GM23338 (cell line): ENCODE data around the gene MCFD2. TPM values are rescaled to one million over a fixed set of nuclear protein-coding genes. Genes with fewer than 3 reads are reported as not detected.

Experiments used
- ATAC-seq: fragments of 200-7000 bp; cut with Tn5 transposase; 3 replicates; pipeline ENCODE4 v1.9.1; 2020
- DNase-seq: peaks from one replicate; pipeline ENCODE4 v3.0.0-alpha.2; 2015; ENCODE audit warnings: low spot score
- H2AFZ ChIP-seq: fragments of 200-600 bp; sonication (generic); 2 replicates; pipeline ENCODE4 v1.8.0; 2016; ENCODE audit warnings: antibody characterized with exemption, mild to moderate bottlenecking, moderate library complexity
- H3F3A ChIP-seq: fragments of 200-600 bp; sonication (generic); replicated peaks from 2 replicates; pipeline ENCODE4 v1.8.0; 2017; ENCODE audit warnings: antibody characterized with exemption, mixed run types, low read depth
- H3K27ac ChIP-seq: fragments of 200-600 bp; sonication (generic); 2 replicates; pipeline ENCODE4 v1.6.1; 2016; ENCODE audit warnings: low read depth
- H3K27me3 ChIP-seq: fragments of 200-600 bp; sonication (generic); 2 replicates; pipeline ENCODE4 v1.8.0; 2016; ENCODE audit warnings: mild to moderate bottlenecking, mixed run types, moderate library complexity; ENCODE audit not compliant: insufficient read depth
- H3K36me3 ChIP-seq: fragments of 200-600 bp; sonication (generic); 2 replicates; pipeline ENCODE4 v1.8.0; 2016; ENCODE audit warnings: mild to moderate bottlenecking; ENCODE audit not compliant: insufficient read depth
- H3K4me1 ChIP-seq: fragments of 200-600 bp; sonication (generic); 2 replicates; pipeline ENCODE4 v1.8.0; 2016; ENCODE audit warnings: mild to moderate bottlenecking, moderate library complexity; ENCODE audit not compliant: insufficient read depth
- H3K4me2 ChIP-seq: fragments of 200-600 bp; sonication (generic); 2 replicates; pipeline ENCODE4 v1.7.1; 2017; ENCODE audit warnings: mixed run types
- H3K4me3 ChIP-seq: fragments of 200-600 bp; sonication (generic); 2 replicates; pipeline ENCODE4 v1.6.1; 2016; ENCODE audit warnings: mixed run types
- H3K79me2 ChIP-seq: fragments of 200-600 bp; sonication (generic); replicated peaks from 2 replicates; pipeline ENCODE4 v1.8.0; 2017; ENCODE audit warnings: mild to moderate bottlenecking; ENCODE audit not compliant: insufficient read depth
- H3K9me2 ChIP-seq: fragments of 200-600 bp; sonication (generic); 2 replicates; pipeline ENCODE4 v1.8.0; 2017; ENCODE audit not compliant: insufficient read depth
- H4K20me1 ChIP-seq: fragments of 200-600 bp; sonication (generic); replicated peaks from 2 replicates; pipeline ENCODE4 v1.8.0; 2017; ENCODE audit warnings: mild to moderate bottlenecking; ENCODE audit not compliant: insufficient read depth
- H3K27ac Mint-ChIP-seq: 2 replicates; pipeline ENCODE4 v1.8.0; 2020; ENCODE audit warnings: inconsistent platforms, mild to moderate bottlenecking, moderate library complexity, mixed read lengths
- H3K27me3 Mint-ChIP-seq: 3 replicates; pipeline ENCODE4 v1.8.0; 2022; ENCODE audit warnings: low read depth, mild to moderate bottlenecking, moderate library complexity, mixed read lengths, inconsistent platforms; ENCODE audit not compliant: insufficient read depth, poor library complexity
- H3K36me3 Mint-ChIP-seq: 3 replicates; pipeline ENCODE4 v1.8.0; 2021; ENCODE audit warnings: low read depth, mild to moderate bottlenecking, inconsistent platforms, moderate library complexity, mixed read lengths
- H3K4me1 Mint-ChIP-seq: 3 replicates; pipeline ENCODE4 v1.8.0; 2020; ENCODE audit warnings: mild to moderate bottlenecking, inconsistent platforms, mixed read lengths
- H3K4me3 Mint-ChIP-seq: 3 replicates; pipeline ENCODE4 v1.8.0; 2021; ENCODE audit warnings: moderate library complexity, mild to moderate bottlenecking, inconsistent platforms, mixed read lengths
- H3K9me3 Mint-ChIP-seq: 3 replicates; pipeline ENCODE4 v1.8.0; 2020; ENCODE audit warnings: moderate library complexity, mild to moderate bottlenecking, inconsistent platforms, mixed read lengths
- CREB1 ChIP-seq: fragments of 250-450 bp; sonication (Bioruptor Pico); IDR thresholded peaks from 2 replicates; pipeline ENCODE4 v1.5.0; 2020; ENCODE audit warnings: low read depth, mild to moderate bottlenecking, moderate library complexity
- EZH2 ChIP-seq: fragments of 200-600 bp; sonication (generic); IDR thresholded peaks from one replicate; pipeline ENCODE4 v1.8.0; 2017; ENCODE audit warnings: antibody characterized with exemption, mild to moderate bottlenecking, low read depth; ENCODE audit not compliant: unreplicated experiment
- EZH2phosphoT487 ChIP-seq: fragments of 200-600 bp; sonication (generic); IDR thresholded peaks from one replicate; pipeline ENCODE4 v1.8.1; 2018; ENCODE audit warnings: antibody characterized with exemption; ENCODE audit not compliant: unreplicated experiment
- JUNB ChIP-seq: IDR thresholded peaks from one replicate; pipeline ENCODE4 v1.6.1; 2016; ENCODE audit warnings: antibody characterized with exemption; ENCODE audit not compliant: unreplicated experiment
- NANOG ChIP-seq: IDR thresholded peaks from 2 replicates; pipeline ENCODE4 v1.6.1; 2016; ENCODE audit warnings: antibody characterized with exemption, borderline replicate concordance
- POLR2AphosphoS5 ChIP-seq: IDR thresholded peaks from 2 replicates; pipeline ENCODE4 v1.6.1; 2016; ENCODE audit warnings: antibody characterized with exemption, low read depth
- STAT1 ChIP-seq: IDR thresholded peaks from one replicate; pipeline ENCODE4 v1.6.1; 2016; ENCODE audit warnings: antibody characterized with exemption; ENCODE audit not compliant: unreplicated experiment
- ZNF114 ChIP-seq: fragments of 250-450 bp; sonication (Bioruptor Pico); IDR thresholded peaks from 2 replicates; pipeline ENCODE4 v1.5.0; 2020; ENCODE audit warnings: mild to moderate bottlenecking, moderate library complexity
- ZNF331 ChIP-seq: fragments of 250-450 bp; sonication (Bioruptor Pico); IDR thresholded peaks from 2 replicates; pipeline ENCODE4 v1.5.0; 2020; ENCODE audit warnings: low read depth, mild to moderate bottlenecking, moderate library complexity
- long read RNA-seq: library from polyadenylated mRNA; unstranded; transcript quantifications from one replicate; pipeline ENCODE4 v2.0.0, GENCODE V29; 2020; ENCODE audit not compliant: unreplicated experiment
- polyA plus RNA-seq: library from polyadenylated mRNA; unstranded; fragments of >200 nt; fragmentation: Nextera tagmentation; extraction: Ambion mirVana; gene quantifications from 2 replicates; pipeline ENCODE4 v1.2.1, GENCODE V29; 2016
- total RNA-seq: library from RNA; depleted of rRNA; stranded (reverse); fragments of >200 nt; shearing (Covaris generic); gene quantifications from 2 replicates; pipeline ENCODE4 v1.2.3, GENCODE V29; 2014; rRNA removed
- TF ChIP-seq, protein P1 (sequence below): IDR thresholded peaks from one replicate; pipeline ENCODE4 v1.6.1; 2018; ENCODE audit warnings: antibody characterized with exemption; ENCODE audit not compliant: unreplicated experiment
- TF ChIP-seq, protein P2 (sequence below), 2 experiments: fragments of 200-600 bp in 1 of 2; sonication (generic) in 1 of 2; conservative IDR thresholded peaks; 2 replicates each; pipeline versions ENCODE4 v1.5.1 to v1.6.1; 2016 to 2017; ENCODE audit warnings: antibody characterized with exemption in 2 of 2, low read depth in 2 of 2, mild to moderate bottlenecking in 2 of 2, moderate library complexity in 1 of 2
- TF ChIP-seq, protein P3 (sequence below): IDR thresholded peaks from 2 replicates; pipeline ENCODE4 v1.6.1; 2016; ENCODE audit warnings: antibody characterized with exemption

Gene MCFD2
- 55.1 and 62.0 TPM in 2 replicates for total RNA-seq
- 91.9 and 97.5 TPM in 2 replicates for polyA plus RNA-seq
- long read RNA-seq, full-length matches to known transcripts, result 10 of 11 reads
- long read RNA-seq, partial matches to known transcripts, result 0 of 11 reads
- long read RNA-seq, other reads (novel, unspliced or antisense), result 1 of 11 reads

DNA sequence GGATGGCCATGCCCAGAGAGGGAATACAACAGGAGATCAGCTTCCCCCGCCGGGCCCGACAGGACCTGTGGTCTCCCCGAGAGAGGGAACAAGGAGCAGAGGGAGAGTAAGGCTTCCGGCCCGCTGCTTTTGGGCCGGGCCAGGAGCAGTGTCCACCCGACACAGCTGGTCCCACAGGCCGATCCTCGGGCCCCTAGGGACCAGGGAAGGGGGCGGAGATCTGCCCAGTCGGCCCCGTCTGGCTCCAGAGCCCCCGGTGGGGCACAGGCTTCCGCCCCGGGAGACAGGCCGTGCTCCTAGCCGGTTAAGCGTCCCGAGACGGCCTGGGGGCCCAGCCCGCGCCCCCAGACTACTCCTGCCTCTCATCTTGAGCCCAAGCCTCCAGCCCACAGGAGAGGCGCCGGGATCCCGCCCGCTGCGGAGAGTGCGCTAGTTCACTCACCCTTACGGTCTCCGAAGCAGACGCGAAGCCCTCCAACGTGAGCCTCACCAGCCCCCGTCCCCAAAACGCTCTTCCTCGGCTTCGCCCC is at the start of gene MCFD2:
Gene MCFD2, minus strand, starts transcription at position 526 of the 530 bp plus-strand sequence. CDS start 6,635 bp downstream, outside the sequence.
- H3K4me1 Mint-ChIP-seq, result peaks cover 31% of the 10 kb centered on the region
- H3K36me3 ChIP-seq, result no peaks in the 10 kb centered on the region
- peaks cover 4% of the 10 kb centered on the region; the same call in 1 of the 2 replicates for H3F3A ChIP-seq
- no peaks in the 10 kb centered on the region for H3K27me3 ChIP-seq
- H3K27ac ChIP-seq, result peak within 1 kb of the TSS; percentile 96
- TF ChIP-seq CREB1, result no peak
- H3K4me1 ChIP-seq, result peaks cover 21% of the 10 kb centered on the region
- peaks cover 19% of the 10 kb centered on the region for H3K36me3 Mint-ChIP-seq
- H3K79me2 ChIP-seq, result peaks cover 57% of the 10 kb centered on the region
- H3K4me3 Mint-ChIP-seq, result peak within 1 kb of the TSS; percentile 92
- peaks cover 21% of the 10 kb centered on the region for H4K20me1 ChIP-seq
- peak within 1 kb of the TSS; percentile 99 for H2AFZ ChIP-seq
- H3K4me3 ChIP-seq, result peak within 1 kb of the TSS; percentile 99
- no peaks in the 10 kb centered on the region for H3K9me2 ChIP-seq
- peaks cover 10% of the 10 kb centered on the region for H3K27me3 Mint-ChIP-seq
- DNase-seq, result no peak
- no peaks in the 10 kb centered on the region; the same call in 2 of the 3 replicates for H3K9me3 Mint-ChIP-seq
- H3K4me2 ChIP-seq, result peak within 1 kb of the TSS; percentile 99
- peak within 1 kb of the TSS; percentile 96 for H3K27ac Mint-ChIP-seq
- peak; percentile 75 for ATAC-seq

DNA sequence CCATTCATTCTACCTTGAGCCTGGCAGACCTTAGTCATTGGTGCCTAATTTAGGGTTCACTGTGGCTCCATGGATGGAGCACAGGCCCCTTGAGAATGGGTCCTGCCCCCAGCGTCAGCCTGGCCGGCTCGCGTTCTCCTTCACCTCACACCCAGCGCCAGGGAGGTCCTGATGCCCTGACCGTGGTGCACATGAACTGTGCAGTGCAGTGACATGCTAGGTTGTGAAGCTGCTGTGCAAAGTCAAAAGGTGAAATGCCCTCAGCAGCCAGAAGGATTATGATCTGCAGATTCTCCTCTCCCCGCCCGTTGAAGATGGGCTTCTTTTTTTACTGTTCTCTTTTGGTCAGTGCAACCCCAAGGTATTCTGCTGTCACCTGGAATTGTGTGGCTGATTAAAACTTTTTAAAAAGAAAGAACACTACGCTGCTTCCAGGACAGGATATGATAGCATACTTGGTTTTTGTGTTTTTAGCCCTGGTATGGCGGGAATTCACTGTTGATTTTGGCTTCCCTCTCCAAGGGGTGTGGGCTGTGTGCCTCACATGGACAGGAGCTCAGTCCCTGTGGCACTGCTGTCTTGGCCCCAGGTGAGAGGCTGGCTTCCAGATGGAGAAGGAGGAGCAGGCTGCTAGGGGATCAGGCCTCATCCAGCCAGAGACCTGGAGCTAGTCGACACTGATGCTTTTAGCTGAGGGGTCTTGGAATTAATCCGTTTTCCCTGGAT is 49.4 kb upstream of the MCFD2 start:
- H3K36me3 ChIP-seq, result no peaks in the 10 kb centered on the region
- Mint-ChIP-seq H3K4me1 (peaks cover 5% of the 10 kb centered on the region; the same call in 2 of the 3 replicates), H3K36me3 (peaks cover 5% of the 10 kb centered on the region; the same call in 1 of the 3 replicates), H3K27ac (no peak overlapping the region), H3K9me3 (no peaks in the 10 kb centered on the region), H3K27me3 (peaks cover 6% of the 10 kb centered on the region), H3K4me3 (no peak overlapping the region)
- no peak overlapping the region for H3K4me2 ChIP-seq
- H2AFZ ChIP-seq, result no peak overlapping the region
- no peak overlapping the region for H3K27ac ChIP-seq
- H3F3A ChIP-seq, result no peaks in the 10 kb centered on the region
- H4K20me1 ChIP-seq, result no peaks in the 10 kb centered on the region
- H3K4me1 ChIP-seq, result no peaks in the 10 kb centered on the region
- DNase-seq (no peak), ATAC-seq (no peak)
- H3K4me3 ChIP-seq, result no peak overlapping the region
- no peaks in the 10 kb centered on the region for H3K27me3 ChIP-seq
- no peaks in the 10 kb centered on the region for H3K9me2 ChIP-seq
- H3K79me2 ChIP-seq, result no peaks in the 10 kb centered on the region
- TF ChIP-seq ZNF331 (CRISPR knock-in tag) (no peak), ZNF114 (no peak), JUNB (no peak), EZH2 (no peak), POLR2AphosphoS5 (no peak), STAT1 (no peak), CREB1 (no peak), EZH2phosphoT487 (no peak), NANOG (no peak)
- TF ChIP-seq, protein P1, sequence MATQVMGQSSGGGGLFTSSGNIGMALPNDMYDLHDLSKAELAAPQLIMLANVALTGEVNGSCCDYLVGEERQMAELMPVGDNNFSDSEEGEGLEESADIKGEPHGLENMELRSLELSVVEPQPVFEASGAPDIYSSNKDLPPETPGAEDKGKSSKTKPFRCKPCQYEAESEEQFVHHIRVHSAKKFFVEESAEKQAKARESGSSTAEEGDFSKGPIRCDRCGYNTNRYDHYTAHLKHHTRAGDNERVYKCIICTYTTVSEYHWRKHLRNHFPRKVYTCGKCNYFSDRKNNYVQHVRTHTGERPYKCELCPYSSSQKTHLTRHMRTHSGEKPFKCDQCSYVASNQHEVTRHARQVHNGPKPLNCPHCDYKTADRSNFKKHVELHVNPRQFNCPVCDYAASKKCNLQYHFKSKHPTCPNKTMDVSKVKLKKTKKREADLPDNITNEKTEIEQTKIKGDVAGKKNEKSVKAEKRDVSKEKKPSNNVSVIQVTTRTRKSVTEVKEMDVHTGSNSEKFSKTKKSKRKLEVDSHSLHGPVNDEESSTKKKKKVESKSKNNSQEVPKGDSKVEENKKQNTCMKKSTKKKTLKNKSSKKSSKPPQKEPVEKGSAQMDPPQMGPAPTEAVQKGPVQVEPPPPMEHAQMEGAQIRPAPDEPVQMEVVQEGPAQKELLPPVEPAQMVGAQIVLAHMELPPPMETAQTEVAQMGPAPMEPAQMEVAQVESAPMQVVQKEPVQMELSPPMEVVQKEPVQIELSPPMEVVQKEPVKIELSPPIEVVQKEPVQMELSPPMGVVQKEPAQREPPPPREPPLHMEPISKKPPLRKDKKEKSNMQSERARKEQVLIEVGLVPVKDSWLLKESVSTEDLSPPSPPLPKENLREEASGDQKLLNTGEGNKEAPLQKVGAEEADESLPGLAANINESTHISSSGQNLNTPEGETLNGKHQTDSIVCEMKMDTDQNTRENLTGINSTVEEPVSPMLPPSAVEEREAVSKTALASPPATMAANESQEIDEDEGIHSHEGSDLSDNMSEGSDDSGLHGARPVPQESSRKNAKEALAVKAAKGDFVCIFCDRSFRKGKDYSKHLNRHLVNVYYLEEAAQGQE, result no peak
- TF ChIP-seq, protein P2, sequence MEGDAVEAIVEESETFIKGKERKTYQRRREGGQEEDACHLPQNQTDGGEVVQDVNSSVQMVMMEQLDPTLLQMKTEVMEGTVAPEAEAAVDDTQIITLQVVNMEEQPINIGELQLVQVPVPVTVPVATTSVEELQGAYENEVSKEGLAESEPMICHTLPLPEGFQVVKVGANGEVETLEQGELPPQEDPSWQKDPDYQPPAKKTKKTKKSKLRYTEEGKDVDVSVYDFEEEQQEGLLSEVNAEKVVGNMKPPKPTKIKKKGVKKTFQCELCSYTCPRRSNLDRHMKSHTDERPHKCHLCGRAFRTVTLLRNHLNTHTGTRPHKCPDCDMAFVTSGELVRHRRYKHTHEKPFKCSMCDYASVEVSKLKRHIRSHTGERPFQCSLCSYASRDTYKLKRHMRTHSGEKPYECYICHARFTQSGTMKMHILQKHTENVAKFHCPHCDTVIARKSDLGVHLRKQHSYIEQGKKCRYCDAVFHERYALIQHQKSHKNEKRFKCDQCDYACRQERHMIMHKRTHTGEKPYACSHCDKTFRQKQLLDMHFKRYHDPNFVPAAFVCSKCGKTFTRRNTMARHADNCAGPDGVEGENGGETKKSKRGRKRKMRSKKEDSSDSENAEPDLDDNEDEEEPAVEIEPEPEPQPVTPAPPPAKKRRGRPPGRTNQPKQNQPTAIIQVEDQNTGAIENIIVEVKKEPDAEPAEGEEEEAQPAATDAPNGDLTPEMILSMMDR (conservative IDR thresholded peaks at IDR 0.05; ENCODE audit: low read depth in 2 of 2), result no peak
- TF ChIP-seq, protein P3, sequence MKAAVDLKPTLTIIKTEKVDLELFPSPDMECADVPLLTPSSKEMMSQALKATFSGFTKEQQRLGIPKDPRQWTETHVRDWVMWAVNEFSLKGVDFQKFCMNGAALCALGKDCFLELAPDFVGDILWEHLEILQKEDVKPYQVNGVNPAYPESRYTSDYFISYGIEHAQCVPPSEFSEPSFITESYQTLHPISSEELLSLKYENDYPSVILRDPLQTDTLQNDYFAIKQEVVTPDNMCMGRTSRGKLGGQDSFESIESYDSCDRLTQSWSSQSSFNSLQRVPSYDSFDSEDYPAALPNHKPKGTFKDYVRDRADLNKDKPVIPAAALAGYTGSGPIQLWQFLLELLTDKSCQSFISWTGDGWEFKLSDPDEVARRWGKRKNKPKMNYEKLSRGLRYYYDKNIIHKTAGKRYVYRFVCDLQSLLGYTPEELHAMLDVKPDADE, result no peak
